ENCODE data around the gene SERGEF. TPM values are rescaled to one million over a fixed set of nuclear protein-coding genes. Genes with fewer than 3 reads are reported as not detected.

The SERGEF gene
- total RNA-seq, 2 experiments from 2014 or later, result 40.2 to 41.7 TPM

- CTCF ChIA-PET, result no interaction called here
- H3K27me3 Mint-ChIP-seq (ENCODE audit: low read depth), result no peaks in the 10 kb centered on the region
Observed at GRCh38 chr11:17798716-17799115, 214.1 kb downstream of the SERGEF start.

GRCh38 chr11:17798253-17798652, 214.6 kb downstream of the SERGEF start:
- CTCF ChIA-PET, result no interaction called here
- H3K36me3 Mint-ChIP-seq (ENCODE audit: low read depth), result peaks cover 1% of the 10 kb centered on the region
- H3K4me3 Mint-ChIP-seq, result no peak overlapping the region

More at GRCh38 chr11:17798716-17799115, 214.1 kb downstream of the SERGEF start:
- intact Hi-C loops (cut with micrococcal nuclease), result no loop called here
- DNase-seq, result no peak
- Mint-ChIP-seq H3K9me3 (no peaks in the 10 kb centered on the region), H3K27ac (no peak overlapping the region), H3K36me3 (ENCODE audit: low read depth) (peaks cover 1% of the 10 kb centered on the region), H3K4me1 (ENCODE audit: low read depth) (no peaks in the 10 kb centered on the region), H3K4me3 (no peak overlapping the region)

GRCh38 chr11:17796154-17796553, 216.7 kb downstream of the SERGEF start:
- CTCF ChIA-PET, result no interaction called here
- Mint-ChIP-seq H3K4me1 (ENCODE audit: low read depth) (no peaks in the 10 kb centered on the region), H3K4me3 (no peak overlapping the region), H3K27me3 (ENCODE audit: low read depth) (no peaks in the 10 kb centered on the region), H3K36me3 (ENCODE audit: low read depth) (peaks cover 1% of the 10 kb centered on the region), H3K27ac (no peak overlapping the region), H3K9me3 (no peaks in the 10 kb centered on the region)
- DNase-seq, result no peak
- intact Hi-C loops (cut with micrococcal nuclease), result no loop called here

More at GRCh38 chr11:17798253-17798652, 214.6 kb downstream of the SERGEF start:
- no peak for DNase-seq
- H3K4me1 Mint-ChIP-seq (ENCODE audit: low read depth), result no peaks in the 10 kb centered on the region
- no peaks in the 10 kb centered on the region for H3K9me3 Mint-ChIP-seq
- intact Hi-C loops (cut with micrococcal nuclease), result no loop called here
- H3K27me3 Mint-ChIP-seq (ENCODE audit: low read depth), result no peaks in the 10 kb centered on the region
- no peak overlapping the region for H3K27ac Mint-ChIP-seq

- no peak for DNase-seq
- CTCF ChIA-PET, result no interaction called here
- H3K9me3 Mint-ChIP-seq, result no peaks in the 10 kb centered on the region
- H3K27ac Mint-ChIP-seq, result no peak overlapping the region
- intact Hi-C loops (cut with micrococcal nuclease), result no loop called here
- no peak overlapping the region for H3K4me3 Mint-ChIP-seq
- H3K36me3 Mint-ChIP-seq (ENCODE audit: low read depth), result peaks cover 1% of the 10 kb centered on the region
- no peaks in the 10 kb centered on the region for H3K4me1 Mint-ChIP-seq (ENCODE audit: low read depth)
- H3K27me3 Mint-ChIP-seq (ENCODE audit: low read depth), result no peaks in the 10 kb centered on the region
Observed at GRCh38 chr11:17794981-17795380, 217.9 kb downstream of the SERGEF start.

GRCh38 chr11:17793642-17794170, 219.1 kb downstream of the SERGEF start:
- Mint-ChIP-seq H3K4me3 (no peak overlapping the region), H3K36me3 (ENCODE audit: low read depth) (no peaks in the 10 kb centered on the region), H3K27ac (no peak overlapping the region), H3K4me1 (ENCODE audit: low read depth) (no peaks in the 10 kb centered on the region), H3K27me3 (ENCODE audit: low read depth) (no peaks in the 10 kb centered on the region), H3K9me3 (no peaks in the 10 kb centered on the region)
- DNase-seq, result no peak
- CTCF ChIA-PET, result interaction anchor here (2.2 kb wide), 1 partner anchor 62 kb away, joined by 7 read pairs; no protein-coding TSS in a partner anchor
- intact Hi-C loops (cut with micrococcal nuclease), result no loop called here

- CTCF ChIA-PET, result no interaction called here
- no peaks in the 10 kb centered on the region for H3K27me3 Mint-ChIP-seq (ENCODE audit: low read depth)
- H3K27ac Mint-ChIP-seq, result no peak overlapping the region
- H3K9me3 Mint-ChIP-seq, result no peaks in the 10 kb centered on the region
- no peak overlapping the region for H3K4me3 Mint-ChIP-seq
- intact Hi-C loops (cut with micrococcal nuclease), result no loop called here
- H3K4me1 Mint-ChIP-seq (ENCODE audit: low read depth), result no peaks in the 10 kb centered on the region
- peaks cover 2% of the 10 kb centered on the region for H3K36me3 Mint-ChIP-seq (ENCODE audit: low read depth)
- no peak for DNase-seq
Observed at GRCh38 chr11:17792161-17792560, 220.7 kb downstream of the SERGEF start.

GRCh38 chr11:17791144-17791543, 221.7 kb downstream of the SERGEF start:
- intact Hi-C loops (cut with micrococcal nuclease), result no loop called here
- Mint-ChIP-seq H3K4me1 (ENCODE audit: low read depth) (no peaks in the 10 kb centered on the region), H3K27ac (no peak overlapping the region), H3K4me3 (no peak overlapping the region), H3K27me3 (ENCODE audit: low read depth) (no peaks in the 10 kb centered on the region), H3K9me3 (no peaks in the 10 kb centered on the region), H3K36me3 (ENCODE audit: low read depth) (peaks cover 5% of the 10 kb centered on the region)
- DNase-seq, result no peak
- CTCF ChIA-PET, result no interaction called here

- no peaks in the 10 kb centered on the region for H3K27me3 Mint-ChIP-seq (ENCODE audit: low read depth)
- intact Hi-C loops (cut with micrococcal nuclease), result no loop called here
- DNase-seq, result no peak
- no peaks in the 10 kb centered on the region for H3K4me1 Mint-ChIP-seq (ENCODE audit: low read depth)
- no peaks in the 10 kb centered on the region for H3K9me3 Mint-ChIP-seq
- no peak overlapping the region for H3K4me3 Mint-ChIP-seq
- no peak overlapping the region for H3K27ac Mint-ChIP-seq
- CTCF ChIA-PET, result interaction anchor here (0.6 kb wide), 1 partner anchor 662 kb away, joined by 3 read pairs; no protein-coding TSS in a partner anchor
- peaks cover 5% of the 10 kb centered on the region for H3K36me3 Mint-ChIP-seq (ENCODE audit: low read depth)
Observed at GRCh38 chr11:17790453-17790852, 222.4 kb downstream of the SERGEF start.

GRCh38 chr11:17788084-17788483, 224.8 kb downstream of the SERGEF start:
- H3K4me3 Mint-ChIP-seq, result no peak overlapping the region
- DNase-seq, result no peak
- intact Hi-C loops (cut with micrococcal nuclease), result no loop called here
- H3K27ac Mint-ChIP-seq, result no peak overlapping the region
- CTCF ChIA-PET, result no interaction called here
- H3K36me3 Mint-ChIP-seq (ENCODE audit: low read depth), result peaks cover 5% of the 10 kb centered on the region
- no peaks in the 10 kb centered on the region for H3K27me3 Mint-ChIP-seq (ENCODE audit: low read depth)
- no peaks in the 10 kb centered on the region for H3K4me1 Mint-ChIP-seq (ENCODE audit: low read depth)
- no peaks in the 10 kb centered on the region for H3K9me3 Mint-ChIP-seq

GRCh38 chr11:17786824-17787525, 225.9 kb downstream of the SERGEF start:
- Mint-ChIP-seq H3K27ac (no peak overlapping the region), H3K27me3 (ENCODE audit: low read depth) (no peaks in the 10 kb centered on the region), H3K4me1 (ENCODE audit: low read depth) (no peaks in the 10 kb centered on the region), H3K36me3 (ENCODE audit: low read depth) (peaks cover 5% of the 10 kb centered on the region), H3K9me3 (no peaks in the 10 kb centered on the region), H3K4me3 (no peak overlapping the region)
- DNase-seq, result no peak
- CTCF ChIA-PET, result interaction anchor here (1.0 kb wide), 1 partner anchor 56 kb away, joined by 4 read pairs; no protein-coding TSS in a partner anchor
- intact Hi-C loops (cut with micrococcal nuclease), result no loop called here

- Mint-ChIP-seq H3K4me3 (no peak overlapping the region), H3K27ac (no peak overlapping the region), H3K27me3 (ENCODE audit: low read depth) (no peaks in the 10 kb centered on the region), H3K36me3 (ENCODE audit: low read depth) (peaks cover 5% of the 10 kb centered on the region), H3K4me1 (ENCODE audit: low read depth) (no peaks in the 10 kb centered on the region), H3K9me3 (no peaks in the 10 kb centered on the region)
- DNase-seq, result no peak
- intact Hi-C loops (cut with micrococcal nuclease), result no loop called here
- CTCF ChIA-PET, result interaction anchor here (0.6 kb wide), 1 partner anchor 407 kb away, joined by 3 read pairs; no protein-coding TSS in a partner anchor
Observed at GRCh38 chr11:17783878-17784277, 229.0 kb downstream of the SERGEF start.

GRCh38 chr11:17782603-17783337, 230.1 kb downstream of the SERGEF start:
- H3K36me3 Mint-ChIP-seq (ENCODE audit: low read depth), result peaks cover 5% of the 10 kb centered on the region
- H3K27me3 Mint-ChIP-seq (ENCODE audit: low read depth), result no peaks in the 10 kb centered on the region
- H3K4me1 Mint-ChIP-seq (ENCODE audit: low read depth), result no peaks in the 10 kb centered on the region
- H3K4me3 Mint-ChIP-seq, result no peak overlapping the region
- no peak overlapping the region for H3K27ac Mint-ChIP-seq
- DNase-seq, result no peak
- no peaks in the 10 kb centered on the region for H3K9me3 Mint-ChIP-seq
- intact Hi-C loops (cut with micrococcal nuclease), result no loop called here
- CTCF ChIA-PET, result no interaction called here
